SKM-1 (cell line): ENCODE data around the gene RBKS.
"Not testable (repeated sequence)": the region's sequence is repeated elsewhere in the genome, so short reads cannot be mapped to it uniquely, and the experiment has no call there.

Experiments used
- DNase-seq: peaks from one replicate; lab custom pipeline; 2025; ENCODE audit not compliant: unreplicated experiment; lab: John Stamatoyannopoulos, UW

Gene RBKS

DNA sequence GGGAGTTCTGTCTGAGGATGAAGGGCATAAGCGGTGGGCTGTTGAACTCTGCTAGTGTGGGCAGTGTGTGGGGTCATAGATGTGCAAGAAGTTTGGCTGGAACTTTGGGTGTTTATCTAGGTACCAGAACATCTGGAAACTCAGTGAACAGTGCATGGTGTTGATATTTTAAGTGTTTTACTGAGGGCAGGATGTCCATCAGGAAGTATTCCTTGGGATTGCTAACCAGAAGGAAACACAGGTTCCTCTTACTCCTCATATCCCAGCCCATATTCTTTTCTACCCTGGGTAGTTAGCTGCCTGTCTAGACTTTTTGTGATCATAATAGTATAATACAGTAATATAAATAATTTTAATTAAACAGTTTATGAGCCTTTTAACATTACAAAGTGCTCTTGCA lies 15.9 kb upstream of the RBKS start:
- no peak for DNase-seq

DNA sequence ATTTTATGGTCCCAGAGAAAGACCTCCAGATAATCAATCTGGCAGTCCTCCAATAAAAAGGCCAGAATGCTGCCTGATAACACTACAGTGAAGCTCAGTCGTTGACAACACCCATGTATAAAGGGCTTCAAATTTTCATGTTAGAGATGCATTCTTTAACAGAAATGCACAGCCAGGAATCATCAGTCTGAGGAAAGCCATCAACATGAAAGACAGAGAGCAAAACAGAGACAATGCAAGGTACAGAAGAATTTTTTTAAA lies 14.1 kb upstream of the RBKS start:
- no peak for DNase-seq

DNA sequence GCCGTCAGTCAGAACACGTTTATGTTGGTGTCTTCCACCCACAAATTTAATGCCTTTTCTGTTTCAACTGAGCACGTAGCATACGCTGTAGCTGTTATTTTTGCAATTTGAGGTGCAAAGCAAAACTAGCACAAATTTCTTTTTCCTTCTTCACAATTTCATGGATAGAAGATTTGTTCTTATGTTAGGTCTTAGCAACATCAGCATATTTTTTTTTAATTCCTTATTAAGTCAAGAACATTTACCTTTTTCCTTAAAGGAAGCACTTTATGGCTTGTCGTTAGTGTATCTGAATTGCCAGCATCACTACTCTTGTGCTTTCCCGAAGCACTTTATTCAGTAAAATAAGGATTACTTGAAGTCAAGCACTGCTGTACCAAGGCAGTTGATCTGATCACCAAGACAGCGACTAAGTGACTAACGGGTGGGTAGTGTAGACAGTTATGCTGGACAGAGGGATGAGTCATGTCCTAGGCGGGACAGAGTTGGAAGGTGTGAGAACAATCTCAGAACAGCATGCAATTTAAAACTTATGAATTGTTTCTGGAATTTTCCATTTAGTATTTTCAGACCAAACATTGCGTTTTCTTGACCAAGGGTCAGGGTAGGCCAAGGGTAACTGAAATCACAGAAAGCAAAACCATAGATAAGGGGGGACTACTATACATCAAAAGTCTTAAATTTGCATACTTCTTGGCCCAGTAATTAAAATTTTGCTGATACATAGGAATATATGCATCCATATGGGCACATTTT lies 13.6 kb upstream of the RBKS start:
- no peak for DNase-seq

DNA sequence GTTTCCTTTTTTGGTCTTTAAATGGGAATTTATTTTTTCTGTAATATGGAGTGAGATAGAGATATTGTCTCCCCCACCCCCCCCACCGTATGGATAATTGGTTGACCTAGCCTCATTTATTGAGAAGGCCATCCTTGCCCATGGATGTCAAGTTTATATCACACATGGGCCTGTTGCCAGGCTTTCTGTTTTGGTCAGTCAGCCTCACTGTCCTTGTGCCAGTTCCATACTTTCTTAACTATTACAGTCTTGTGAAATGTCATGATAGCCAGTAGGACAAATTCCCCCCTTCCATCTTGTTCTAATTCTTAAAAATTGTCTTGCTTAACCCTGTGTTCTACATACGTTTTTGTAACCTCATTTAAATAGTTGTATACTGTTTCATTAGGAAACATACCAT lies 12.8 kb upstream of the RBKS start:
- DNase-seq: no peak

DNA sequence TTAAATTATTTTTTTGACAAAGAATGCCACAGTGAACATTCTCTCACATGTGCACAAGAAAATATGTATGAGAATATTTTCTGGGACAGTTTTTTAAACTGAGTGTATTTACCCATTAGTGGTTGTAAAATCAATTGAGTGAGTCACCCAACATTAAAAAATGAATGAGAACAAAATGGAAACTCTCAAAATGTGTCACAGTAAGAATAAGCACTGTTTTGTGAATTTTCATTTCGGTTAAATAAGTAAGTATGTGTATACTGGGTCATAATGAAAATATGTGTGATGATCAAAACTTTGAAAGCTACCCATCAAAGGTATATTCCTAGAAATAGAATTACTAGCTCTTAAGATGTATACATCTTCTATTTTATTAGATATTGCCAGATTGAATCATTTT lies 11.9 kb upstream of the RBKS start:
- DNase-seq: no peak

DNA sequence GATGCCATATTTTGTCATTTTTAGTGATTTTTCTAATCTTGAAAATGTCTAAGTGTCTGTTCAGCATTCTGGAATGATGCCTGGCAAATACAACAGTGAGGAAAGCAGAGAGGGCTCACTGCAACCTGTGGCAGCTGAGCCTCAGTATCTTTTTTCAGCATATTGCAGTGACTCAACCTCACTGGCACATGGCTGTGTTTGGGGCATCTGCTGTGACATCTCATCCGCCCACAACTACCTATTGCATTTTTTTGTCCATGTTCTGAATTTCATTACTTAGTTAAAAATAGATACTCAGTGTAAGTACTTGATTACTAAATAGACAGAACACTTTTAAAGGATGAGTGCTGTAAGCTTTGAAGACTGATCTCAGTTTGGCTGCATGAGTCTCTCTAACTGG lies 11.0 kb upstream of the RBKS start:
- DNase-seq: no peak

DNA sequence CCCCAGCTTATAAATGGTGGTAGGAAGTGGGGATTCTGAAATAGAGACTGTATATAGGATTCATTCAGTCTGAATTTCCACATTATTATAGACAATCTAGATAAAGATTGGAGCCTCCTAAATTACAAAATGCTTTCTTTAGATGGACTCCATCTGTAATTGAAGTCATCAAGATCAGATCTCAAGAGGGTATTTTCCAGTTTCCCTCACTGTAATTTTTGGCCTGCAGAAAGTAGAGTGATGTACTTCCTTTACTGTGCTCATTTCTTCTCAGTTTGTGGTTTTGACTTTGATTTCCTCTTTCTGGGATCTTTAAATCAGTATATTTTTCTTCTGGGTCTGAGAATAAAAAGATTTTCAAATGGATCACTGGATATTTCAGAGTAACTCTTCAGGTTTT lies 7.5 kb upstream of the RBKS start:
- no peak for DNase-seq

DNA sequence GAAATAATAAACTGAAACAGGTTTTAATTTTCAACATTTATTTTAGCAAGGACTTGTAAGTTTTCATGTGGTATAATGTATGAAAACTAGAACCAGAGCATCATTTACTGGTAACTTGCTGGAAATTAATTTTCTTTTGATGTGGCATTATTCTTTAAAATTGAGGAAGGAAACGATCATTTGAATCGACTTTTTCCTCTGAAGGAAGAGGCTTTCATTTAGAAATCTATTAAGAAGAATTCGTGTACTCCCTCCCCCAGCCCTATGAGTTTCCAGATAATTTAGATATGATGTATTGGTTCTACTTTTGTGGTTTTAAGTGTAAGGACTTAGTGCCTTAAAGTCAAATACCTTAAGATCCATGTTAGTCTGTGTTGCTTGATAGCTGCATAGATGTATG lies 2.8 kb upstream of the RBKS start:
- DNase-seq: no peak

DNA sequence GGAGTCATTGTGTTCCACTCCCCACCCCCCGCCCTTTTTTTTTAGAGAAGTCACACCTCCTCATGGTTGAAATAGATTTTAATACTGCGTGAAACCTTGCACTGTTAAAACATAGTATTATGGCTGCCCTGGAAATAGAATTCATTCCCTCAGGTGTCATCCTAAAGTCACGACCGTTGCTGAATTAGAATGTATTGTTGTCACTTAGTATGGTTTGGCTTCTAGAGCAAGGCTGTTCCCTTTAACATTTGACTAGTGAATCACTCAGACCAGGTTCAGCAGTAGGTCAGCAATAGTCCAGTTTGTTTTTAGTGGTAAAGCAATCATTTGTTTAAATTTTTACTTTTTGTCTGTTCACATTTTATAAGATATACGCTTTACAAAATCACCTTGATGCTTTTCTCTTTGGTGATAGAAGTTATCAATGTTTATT lies 1.5 kb upstream of the RBKS start:
- DNase-seq: no peak

DNA sequence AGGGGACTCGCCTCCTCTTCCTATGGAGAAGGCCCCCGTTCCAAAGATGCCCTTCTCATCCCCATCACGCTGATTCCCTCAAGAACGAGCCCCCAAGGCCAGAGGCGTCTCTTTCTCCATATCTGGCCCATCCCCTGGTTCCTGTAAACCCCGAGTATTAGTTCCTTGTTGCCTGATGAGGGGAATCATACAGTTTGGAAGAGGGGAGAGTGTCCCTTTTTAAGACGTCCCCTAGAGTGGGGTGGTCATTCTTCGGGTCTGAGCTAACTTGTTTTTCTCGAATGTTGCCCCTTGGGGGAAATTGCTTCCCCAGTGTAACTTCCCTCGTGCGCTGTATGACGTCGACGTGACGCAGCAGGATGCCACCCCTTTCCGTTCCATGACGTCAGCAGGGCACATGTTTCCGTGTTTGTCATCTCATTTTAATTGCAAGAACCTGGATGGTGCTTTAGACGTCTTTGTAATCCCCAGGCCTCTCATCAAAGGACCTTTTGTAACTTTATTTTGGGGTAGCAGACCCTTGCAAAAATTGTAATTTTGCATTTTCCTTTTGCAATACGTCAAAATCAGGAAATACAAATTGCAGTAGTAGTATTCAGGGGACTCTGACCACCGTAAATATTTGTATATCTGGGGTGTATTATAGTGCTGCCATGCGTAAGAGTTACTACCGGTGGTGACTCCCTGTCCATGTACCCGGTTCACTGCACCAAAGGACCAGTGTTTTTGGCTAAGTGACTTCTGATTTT lies 911 bp upstream of the RBKS start:
- no peak for DNase-seq

DNA sequence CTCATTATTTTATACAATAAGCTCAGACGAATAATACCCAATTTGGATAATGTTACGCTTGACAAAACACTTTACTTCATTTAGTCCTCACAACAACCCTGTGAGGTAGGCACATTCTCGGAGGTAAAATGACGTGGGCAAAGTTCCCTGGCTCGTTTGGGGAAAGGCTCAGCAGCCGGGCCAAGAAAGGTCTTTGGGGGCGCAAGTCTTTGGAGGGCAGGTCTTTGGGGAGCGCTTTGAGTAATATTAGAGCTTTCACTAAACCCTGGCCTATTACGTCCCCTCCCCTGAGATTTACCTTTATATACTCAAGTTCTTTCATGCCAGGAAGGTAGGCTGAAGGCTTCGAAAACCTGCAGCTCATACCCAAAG lies 427 bp downstream of the RBKS start:
- no peak for DNase-seq

DNA sequence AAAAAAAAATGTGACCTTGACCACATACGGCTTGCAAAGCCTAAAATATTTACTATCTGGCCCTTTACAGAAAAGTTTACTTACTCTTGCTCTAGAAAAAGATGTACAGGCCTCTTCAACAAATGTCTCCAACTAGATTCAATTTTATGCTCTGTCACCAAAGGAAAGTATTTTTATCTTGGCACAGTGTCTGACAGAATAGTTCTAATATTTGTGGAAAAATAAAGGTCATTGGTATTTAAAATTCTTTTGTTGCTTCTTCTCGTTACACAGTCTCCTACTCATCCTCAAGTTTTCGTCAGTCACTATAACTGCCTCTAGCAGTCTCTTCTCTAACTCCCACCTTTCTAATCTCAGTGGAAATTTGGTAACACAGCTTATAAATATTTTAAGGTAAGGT lies 1.4 kb downstream of the RBKS start:
- DNase-seq: no peak

DNA sequence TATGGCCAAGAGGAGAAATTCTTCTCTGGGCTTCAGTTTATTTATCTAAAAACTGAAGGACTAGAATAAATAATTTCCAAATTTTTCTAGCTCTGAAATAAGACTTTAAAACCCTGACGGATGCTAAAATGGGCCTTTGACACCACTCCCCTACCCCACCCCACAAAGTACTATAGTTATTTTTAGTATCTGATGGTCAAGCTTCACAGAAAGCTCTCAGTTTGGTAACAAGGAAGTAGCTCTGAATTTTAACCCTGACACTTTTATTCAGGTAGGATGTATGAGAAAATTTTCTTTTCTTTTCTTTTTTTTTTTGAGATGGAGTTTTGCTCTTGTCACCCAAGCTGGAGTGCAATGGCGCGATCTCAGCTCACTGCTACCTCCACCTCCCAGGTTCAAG lies 2.4 kb downstream of the RBKS start:
- DNase-seq: no peak

DNA sequence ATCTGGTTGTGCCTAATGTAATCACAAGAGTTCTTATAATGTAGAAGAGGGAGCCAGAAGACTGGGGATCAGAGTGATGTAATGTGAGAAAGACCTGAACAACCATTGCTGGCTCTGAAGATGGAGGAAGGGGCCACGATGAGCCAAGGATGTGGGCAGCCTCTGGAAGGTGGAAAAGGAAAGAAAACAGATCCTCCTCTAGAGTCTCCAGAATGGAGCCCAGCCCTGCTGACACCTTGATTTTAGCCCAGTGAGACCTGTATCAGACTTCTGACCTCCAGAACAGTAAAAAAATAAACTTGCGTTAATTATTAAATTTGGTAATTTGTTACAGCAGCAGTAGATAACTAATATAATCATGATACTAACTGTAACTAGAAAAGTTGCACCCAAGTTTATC lies 3.1 kb downstream of the RBKS start:
- DNase-seq: no peak

DNA sequence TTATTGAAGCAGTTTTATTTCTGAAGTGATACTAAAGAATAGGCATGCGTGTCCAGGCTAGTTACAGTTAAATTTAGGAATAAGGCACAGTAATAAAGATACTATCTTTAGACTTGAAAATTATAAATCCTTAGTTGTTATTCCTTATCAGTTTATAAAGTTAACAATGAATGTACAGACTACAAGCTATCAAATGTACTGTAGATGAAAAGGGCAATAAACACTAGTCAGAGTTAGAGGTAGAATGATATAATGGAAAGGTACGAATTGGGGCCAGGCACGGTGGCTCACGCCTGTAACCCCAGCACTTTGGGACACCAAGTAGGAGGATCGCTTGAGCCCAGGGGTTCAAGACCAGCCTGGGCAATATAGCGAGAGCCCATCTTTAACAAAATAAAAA lies 3.9 kb downstream of the RBKS start:
- DNase-seq: no peak

DNA sequence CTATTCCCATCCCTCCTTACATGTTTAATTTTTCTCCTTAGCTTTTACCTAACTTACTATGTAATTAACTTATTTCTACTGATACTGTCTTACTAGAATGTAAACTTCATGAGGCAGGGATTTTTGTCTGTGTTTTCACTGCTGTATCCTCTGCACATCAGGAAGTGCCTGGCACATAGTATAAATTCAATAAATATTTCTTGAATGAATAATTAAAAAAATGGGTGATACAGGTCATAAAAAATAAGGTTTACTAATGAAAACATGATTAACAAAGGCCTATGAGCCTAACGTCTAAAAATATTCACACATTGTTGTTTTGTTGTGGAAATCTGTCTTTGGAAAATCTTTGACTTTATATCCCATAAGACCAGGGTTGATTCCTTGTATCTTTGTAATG lies 4.5 kb downstream of the RBKS start:
- no peak for DNase-seq

DNA sequence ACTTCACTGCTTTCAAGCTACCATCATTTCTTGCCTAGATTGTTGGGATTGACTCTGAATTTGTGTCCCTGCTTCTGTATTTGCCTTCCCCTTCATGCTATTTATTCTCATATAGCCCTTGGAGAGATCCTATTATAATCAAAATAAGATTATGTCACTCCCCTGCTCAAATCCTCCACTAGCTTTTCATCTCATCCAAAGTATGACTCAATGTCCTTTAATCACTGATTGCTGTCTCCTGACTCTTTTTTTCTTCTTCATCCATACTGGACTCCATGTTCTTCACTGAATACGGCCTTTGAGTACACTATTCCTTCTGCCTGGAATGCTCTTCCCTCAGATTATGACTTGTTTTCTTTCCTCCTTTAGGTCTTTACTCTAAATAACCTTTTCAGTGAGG lies 5.0 kb downstream of the RBKS start:
- DNase-seq: no peak

DNA sequence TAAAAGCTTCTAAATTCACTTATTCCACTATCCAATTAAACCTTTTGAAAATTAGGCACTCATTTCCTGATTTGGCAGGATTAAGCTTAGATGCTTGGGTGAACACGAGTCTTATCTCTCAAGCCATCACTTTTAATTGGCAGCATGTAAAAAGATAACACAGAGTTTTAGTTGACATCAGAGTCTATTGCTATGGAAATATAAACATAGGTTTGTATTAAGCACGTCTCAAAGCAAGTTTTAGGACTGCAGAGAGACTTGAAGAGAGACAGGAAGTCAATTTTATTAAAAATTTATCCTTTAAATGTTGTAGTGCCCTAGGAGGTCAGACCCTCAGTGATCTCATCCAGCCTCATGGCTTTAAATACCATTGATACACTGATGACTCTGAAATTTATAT lies 5.6 kb downstream of the RBKS start:
- DNase-seq: no peak

DNA sequence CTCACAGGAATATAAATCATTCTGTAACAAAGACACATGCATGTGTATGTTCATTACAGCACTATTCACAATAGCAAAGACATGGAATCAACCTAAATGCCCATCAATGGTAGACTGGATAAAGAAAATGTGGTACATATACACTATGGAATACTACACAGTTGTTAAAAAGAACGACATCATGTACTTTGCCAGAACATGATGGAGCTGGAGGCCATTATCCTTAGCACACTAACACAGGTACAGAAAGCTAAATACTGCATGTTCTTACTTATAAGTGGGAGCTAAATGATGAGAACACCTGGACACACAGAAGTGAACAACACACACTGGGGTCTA lies 7.6 kb downstream of the RBKS start:
- not testable (repeated sequence) for DNase-seq

DNA sequence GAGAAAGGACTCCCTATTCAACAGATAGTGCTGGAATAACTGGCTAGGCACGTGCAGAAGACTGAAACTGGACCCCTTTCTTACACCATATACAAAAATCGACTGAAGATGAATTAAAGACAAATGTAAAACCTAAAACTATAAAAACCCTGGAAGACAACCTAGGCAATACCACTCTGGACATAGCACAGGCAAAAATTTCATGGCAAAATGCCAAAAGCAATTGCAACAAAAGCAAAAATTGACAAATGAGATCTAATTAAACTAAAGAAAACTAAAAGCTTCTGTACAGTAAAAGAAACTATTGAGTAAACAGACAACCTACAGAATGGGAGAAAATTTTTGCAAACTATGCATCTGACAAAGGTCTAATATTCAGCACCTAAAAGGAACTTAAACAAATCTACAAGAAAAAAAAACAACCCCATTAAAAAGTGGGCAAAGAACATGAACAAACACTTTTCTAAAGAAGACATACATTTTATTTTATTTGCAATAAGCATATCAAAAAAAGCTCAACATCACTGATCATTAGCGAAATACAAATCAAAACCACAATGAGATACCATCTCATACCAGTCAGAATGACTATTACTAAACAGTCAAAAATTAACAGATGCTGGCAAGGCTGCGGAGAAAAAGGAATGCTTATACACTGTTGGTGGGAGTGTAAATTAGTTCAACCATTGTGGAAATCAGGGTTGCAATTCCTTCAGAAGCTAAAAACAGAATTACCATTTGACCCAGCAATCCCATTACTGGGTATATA lies 8.2 kb downstream of the RBKS start:
- DNase-seq: not testable (repeated sequence)

DNA sequence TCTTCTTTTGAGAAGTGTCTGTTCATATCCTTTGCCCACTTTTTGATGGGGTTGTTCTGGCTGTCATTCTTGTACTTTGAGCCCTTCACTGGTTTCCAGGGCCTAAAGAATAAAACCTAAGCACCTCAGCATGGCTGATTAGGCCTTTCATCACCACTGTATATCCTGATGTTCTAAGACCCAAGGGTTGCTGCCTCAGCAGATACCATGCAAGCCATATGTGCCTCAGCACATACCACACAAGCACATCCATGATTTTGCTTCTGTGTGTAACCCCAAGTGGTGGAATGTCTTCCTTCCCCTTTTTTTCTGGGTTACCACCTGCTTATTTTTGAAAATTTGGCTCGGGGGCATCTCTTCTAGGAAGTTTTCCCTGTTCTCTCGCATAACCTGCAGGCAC lies 11.4 kb downstream of the RBKS start:
- DNase-seq: no peak

DNA sequence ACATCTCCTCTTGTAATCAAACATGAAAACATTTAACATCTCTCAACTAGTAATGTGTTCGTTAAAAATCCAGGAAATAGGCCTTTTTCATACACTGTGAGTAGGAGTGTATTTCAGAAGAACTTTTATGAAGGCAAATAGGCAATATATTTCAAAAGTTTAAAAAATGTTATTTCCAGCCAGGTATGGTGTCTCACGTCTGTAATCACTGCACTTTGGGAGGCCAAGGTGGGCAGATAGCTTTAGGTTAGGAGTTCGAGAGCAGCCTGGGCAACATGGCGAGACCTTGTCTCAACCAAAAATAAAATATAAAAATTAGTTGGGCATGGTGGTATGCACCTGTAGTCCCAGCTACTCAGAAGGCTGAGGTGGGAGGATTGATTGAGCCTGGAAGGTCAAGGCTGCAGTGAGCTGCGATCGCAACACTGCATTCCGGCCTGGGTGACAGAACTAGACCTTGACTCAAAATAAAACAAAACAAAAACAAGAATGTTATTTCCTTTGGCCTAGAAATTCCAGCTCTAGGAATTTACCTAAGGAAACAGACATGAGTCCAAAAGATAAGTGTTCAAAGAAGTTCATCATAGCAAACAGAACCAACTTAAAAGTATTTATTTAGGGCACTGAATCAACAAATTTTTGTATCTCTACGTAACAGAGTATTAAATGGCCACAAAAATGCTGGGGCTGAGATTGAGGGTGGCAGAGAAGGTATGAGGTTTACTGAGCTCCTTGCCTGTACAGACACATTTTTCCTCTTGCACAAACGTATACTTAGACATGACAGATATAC lies 14.9 kb downstream of the RBKS start:
- DNase-seq: no peak
